ENCODE measurements around the gene ZCCHC7. TPM values are rescaled to one million over a fixed set of nuclear protein-coding genes. Genes with fewer than 3 reads are reported as not detected.

The ZCCHC7 gene
- total and polyA plus RNA-seq, 2 donors (not counting 3 experiments of a cell fraction or from before 2014, with no cell fraction given), result 7.4 to 14.8 TPM

DNA sequence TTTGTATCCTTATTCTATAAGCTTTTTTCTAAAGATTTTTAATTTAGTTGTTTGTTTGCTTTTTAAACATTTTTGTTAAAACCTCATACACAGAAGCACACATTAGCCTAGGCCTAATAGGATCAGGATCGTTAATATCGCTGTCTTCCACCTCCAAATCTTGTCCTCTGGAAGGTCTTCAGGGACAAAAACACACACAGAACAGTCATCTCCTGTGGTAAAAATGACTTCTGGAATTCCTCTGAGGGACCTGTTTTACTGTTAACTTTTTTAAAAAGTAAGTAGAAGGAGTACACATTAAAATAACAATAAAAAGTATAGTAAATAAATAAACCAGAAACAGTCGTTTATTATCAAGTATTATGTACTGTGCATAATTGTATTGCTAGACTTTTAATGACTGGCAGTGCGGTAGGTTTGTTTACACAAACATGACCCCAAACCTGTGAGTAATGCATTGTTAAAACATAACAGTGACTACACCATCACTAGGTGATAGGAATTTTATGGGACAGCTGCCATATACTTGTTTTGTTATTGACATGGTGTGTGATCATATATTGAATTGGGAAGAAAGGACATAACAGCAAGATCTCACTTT is 109.6 kb downstream of the ZCCHC7 start:
- Histone ChIP-seq H3K4me2 (ENCODE audit: insufficient read depth, low read length) (no peak overlapping the region), H4K20me1 (replicated peaks; ENCODE audit: control insufficient read depth, extremely low read depth, insufficient read depth, low read length) (no peaks in the 10 kb centered on the region), H3K36me3 (ENCODE audit: control insufficient read depth in 2 of 2, extremely low read depth in 1 of 2, insufficient read depth in 2 of 2, low read length in 2 of 2) (no peaks in the 10 kb centered on the region), H3K4me1 (ENCODE audit: control insufficient read depth, extremely low read depth, insufficient read depth, low read length) (peaks cover 7% of the 10 kb centered on the region), H3K4me3 (replicated peaks in 1 of 3; ENCODE audit: insufficient read depth in 1 of 3, low read depth in 1 of 3, low read length in 3 of 3) (no peak overlapping the region), H3K27ac (ENCODE audit: insufficient read depth, low read depth, low read length) (peak overlapping the region; percentile 69), H3K9me1 (replicated peaks; ENCODE audit: control insufficient read depth, extremely low read depth, insufficient read depth, low read length) (no peaks in the 10 kb centered on the region), H3K9me3 (replicated peaks; ENCODE audit: control insufficient read depth, insufficient read depth, low read length) (no peaks in the 10 kb centered on the region), H3K79me2 (ENCODE audit: control insufficient read depth, insufficient read depth, low read length) (peaks cover 2% of the 10 kb centered on the region), H3K27me3 (ENCODE audit: control insufficient read depth in 2 of 2, insufficient read depth in 2 of 2, low read length in 2 of 2) (no peaks in the 10 kb centered on the region), H3K9ac (replicated peaks; ENCODE audit: extremely low read depth, insufficient read depth, low read length) (peak overlapping the region; percentile 9), H2AFZ (ENCODE audit: low read depth, low read length) (no peak overlapping the region)
- POLR2A ChIA-PET, result no interaction called here
- peak; percentile 79 for DNase-seq (ENCODE audit: low read depth, low spot score)
- dilution Hi-C loops (cut with MboI; ENCODE audit: extremely low pct_ligation_motif_present, low sequenced_read_pairs) (no loop called here), intact Hi-C loops (cut with micrococcal nuclease) (no loop called here)
- no TSS peak for BruUV-seq (replicated peaks)
- TF ChIP-seq FOS (IDR thresholded peaks at IDR 0.05; ENCODE audit: borderline replicate concordance, insufficient read depth, low read length) (peak; percentile 37), JUN (IDR thresholded peaks at IDR 0.05; ENCODE audit: borderline replicate concordance, insufficient read depth, insufficient read length, low read depth) (peak; percentile 46)
- TF ChIP-seq, protein P1, sequence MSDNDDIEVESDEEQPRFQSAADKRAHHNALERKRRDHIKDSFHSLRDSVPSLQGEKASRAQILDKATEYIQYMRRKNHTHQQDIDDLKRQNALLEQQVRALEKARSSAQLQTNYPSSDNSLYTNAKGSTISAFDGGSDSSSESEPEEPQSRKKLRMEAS (IDR thresholded peaks at IDR 0.05; ENCODE audit: insufficient read depth, insufficient read length), result no peak
- CTCF ChIA-PET, result interaction anchor here (1.0 to 1.7 kb wide), 4 partner anchors 18 to 234 kb away, joined by 3 to 5 read pairs (median 3); no protein-coding TSS in a partner anchor
- peak; percentile 58 for FAIRE-seq

DNA sequence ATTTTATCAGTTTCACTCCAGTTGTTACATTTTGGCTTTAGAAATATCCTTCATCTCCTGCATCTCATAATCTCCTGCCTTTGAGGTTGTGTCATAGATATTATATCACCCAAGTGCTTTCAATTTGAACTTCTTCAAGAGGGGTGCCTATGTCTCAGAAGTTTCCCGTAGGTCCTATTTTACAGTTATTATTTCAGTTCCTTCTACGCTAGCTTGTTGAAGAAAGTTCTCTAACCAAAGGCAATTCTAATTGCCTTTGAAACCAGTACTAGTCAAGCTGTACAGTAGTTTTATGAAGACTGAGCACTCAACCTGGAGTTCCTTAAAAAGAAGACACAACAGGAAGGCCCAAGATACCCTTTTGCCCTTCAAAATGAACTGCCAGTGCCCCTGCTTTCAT is 116.4 kb downstream of the ZCCHC7 start:
- H2AFZ ChIP-seq (ENCODE audit: low read depth, low read length), result no peak overlapping the region
- no peak overlapping the region for H3K4me2 ChIP-seq (ENCODE audit: insufficient read depth, low read length)
- no peaks in the 10 kb centered on the region for H3K36me3 ChIP-seq (ENCODE audit: control insufficient read depth in 2 of 2, extremely low read depth in 1 of 2, insufficient read depth in 2 of 2, low read length in 2 of 2)
- H3K79me2 ChIP-seq (ENCODE audit: control insufficient read depth, insufficient read depth, low read length), result peaks cover 2% of the 10 kb centered on the region
- intact Hi-C loops (cut with micrococcal nuclease) (no loop called here), dilution Hi-C loops (cut with MboI; ENCODE audit: extremely low pct_ligation_motif_present, low sequenced_read_pairs) (no loop called here)
- H3K4me1 ChIP-seq (ENCODE audit: control insufficient read depth, extremely low read depth, insufficient read depth, low read length), result no peaks in the 10 kb centered on the region
- no TSS peak for BruUV-seq (replicated peaks)
- DNase-seq (ENCODE audit: low read depth, low spot score) (no peak), FAIRE-seq (no peak)
- CTCF ChIA-PET, result no interaction called here
- POLR2A ChIA-PET, result no interaction called here
- H3K9ac ChIP-seq (replicated peaks; ENCODE audit: extremely low read depth, insufficient read depth, low read length), result no peak overlapping the region
- no peaks in the 10 kb centered on the region for H3K27me3 ChIP-seq (ENCODE audit: control insufficient read depth in 2 of 2, insufficient read depth in 2 of 2, low read length in 2 of 2)
- no peak overlapping the region for H3K4me3 ChIP-seq (replicated peaks in 1 of 3; ENCODE audit: insufficient read depth in 1 of 3, low read depth in 1 of 3, low read length in 3 of 3)
- H3K27ac ChIP-seq (ENCODE audit: insufficient read depth, low read depth, low read length), result no peak overlapping the region
- H4K20me1 ChIP-seq (replicated peaks; ENCODE audit: control insufficient read depth, extremely low read depth, insufficient read depth, low read length), result peaks cover 2% of the 10 kb centered on the region
- no peaks in the 10 kb centered on the region for H3K9me1 ChIP-seq (replicated peaks; ENCODE audit: control insufficient read depth, extremely low read depth, insufficient read depth, low read length)
- H3K9me3 ChIP-seq (replicated peaks; ENCODE audit: control insufficient read depth, insufficient read depth, low read length), result no peaks in the 10 kb centered on the region
- no peak for TF ChIP-seq GATA2 (IDR thresholded peaks at IDR 0.05; ENCODE audit: insufficient read depth, insufficient read length, low read depth, low read length)
- TF ChIP-seq, protein P1 (IDR thresholded peaks at IDR 0.05; ENCODE audit: insufficient read depth, insufficient read length), result no peak
- no peak for TF ChIP-seq POLR2AphosphoS5 (IDR thresholded peaks at IDR 0.05; ENCODE audit: insufficient read depth, low read depth, low read length)
- no peak for TF ChIP-seq POLR2A (IDR thresholded peaks at IDR 0.05; ENCODE audit: low read depth, low read length)
- TF ChIP-seq, protein P2, sequence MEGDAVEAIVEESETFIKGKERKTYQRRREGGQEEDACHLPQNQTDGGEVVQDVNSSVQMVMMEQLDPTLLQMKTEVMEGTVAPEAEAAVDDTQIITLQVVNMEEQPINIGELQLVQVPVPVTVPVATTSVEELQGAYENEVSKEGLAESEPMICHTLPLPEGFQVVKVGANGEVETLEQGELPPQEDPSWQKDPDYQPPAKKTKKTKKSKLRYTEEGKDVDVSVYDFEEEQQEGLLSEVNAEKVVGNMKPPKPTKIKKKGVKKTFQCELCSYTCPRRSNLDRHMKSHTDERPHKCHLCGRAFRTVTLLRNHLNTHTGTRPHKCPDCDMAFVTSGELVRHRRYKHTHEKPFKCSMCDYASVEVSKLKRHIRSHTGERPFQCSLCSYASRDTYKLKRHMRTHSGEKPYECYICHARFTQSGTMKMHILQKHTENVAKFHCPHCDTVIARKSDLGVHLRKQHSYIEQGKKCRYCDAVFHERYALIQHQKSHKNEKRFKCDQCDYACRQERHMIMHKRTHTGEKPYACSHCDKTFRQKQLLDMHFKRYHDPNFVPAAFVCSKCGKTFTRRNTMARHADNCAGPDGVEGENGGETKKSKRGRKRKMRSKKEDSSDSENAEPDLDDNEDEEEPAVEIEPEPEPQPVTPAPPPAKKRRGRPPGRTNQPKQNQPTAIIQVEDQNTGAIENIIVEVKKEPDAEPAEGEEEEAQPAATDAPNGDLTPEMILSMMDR (IDR thresholded peaks at IDR 0.05; ENCODE audit: extremely low read depth in 1 of 2, insufficient read depth in 1 of 2, low read depth in 1 of 2, low read length in 2 of 2), result no peak
- TF ChIP-seq JUN (IDR thresholded peaks at IDR 0.05; ENCODE audit: borderline replicate concordance, insufficient read depth, insufficient read length, low read depth), result no peak
- TF ChIP-seq EZH2 (IDR thresholded peaks at IDR 0.05; ENCODE audit: borderline replicate concordance, low read depth, low read length, severe bottlenecking), result no peak
- no peak for TF ChIP-seq MYC (IDR thresholded peaks at IDR 0.05; ENCODE audit: low read depth, low read length)
- no peak for TF ChIP-seq FOS (IDR thresholded peaks at IDR 0.05; ENCODE audit: borderline replicate concordance, insufficient read depth, low read length)
